ENCODE measurements around the gene LRRC37A2.
"Not testable (repeated sequence)": the region's sequence is repeated elsewhere in the genome, so short reads cannot be mapped to it uniquely, and the experiment has no call there.

LRRC37A2 gene

GRCh38 chr17:46598344-46598931, 86.2 kb downstream of the LRRC37A2 start:
- DNase-seq, result not testable (repeated sequence)

GRCh38 chr17:46600767-46601166, 88.5 kb downstream of the LRRC37A2 start:
- DNase-seq, result not testable (repeated sequence)

GRCh38 chr17:46603125-46603524, 90.9 kb downstream of the LRRC37A2 start:
- not testable (repeated sequence) for DNase-seq
